Endodermal cell (in vitro differentiated cells): Measurements from ENCODE around the gene TNFRSF4. TPM values are rescaled to one million over a fixed set of nuclear protein-coding genes. Genes with fewer than 3 reads are reported as not detected.

ENCODE experiments used
- DNase-seq: peaks from one replicate; pipeline ENCODE4 v3.0.0-alpha.2; 2017
- H3K27ac ChIP-seq: 2 replicates; pipeline ENCODE4 v1.5.1; 2013; ENCODE audit warnings: mild to moderate bottlenecking, low read depth, low read length, moderate library complexity
- H3K27me3 ChIP-seq: 2 replicates; pipeline ENCODE4 v1.6.1; 2013; ENCODE audit warnings: mild to moderate bottlenecking, low read length, moderate library complexity; ENCODE audit not compliant: insufficient read depth, control insufficient read depth, poor library complexity, severe bottlenecking
- H3K36me3 ChIP-seq: 2 replicates; pipeline ENCODE4 v1.7.0; 2013; ENCODE audit warnings: mild to moderate bottlenecking, low read length, moderate library complexity; ENCODE audit not compliant: control insufficient read depth, insufficient read depth
- H3K4me1 ChIP-seq: one replicate; pipeline ENCODE4 v1.7.0; 2013; ENCODE audit warnings: low read length; ENCODE audit not compliant: control insufficient read depth, insufficient read depth
- H3K4me3 ChIP-seq: 2 replicates; pipeline ENCODE4 v1.5.1; 2013; ENCODE audit warnings: mild to moderate bottlenecking, low read length, moderate library complexity
- H3K9ac ChIP-seq: 2 replicates; pipeline ENCODE4 v1.6.1; 2013; ENCODE audit warnings: mild to moderate bottlenecking, low read length, moderate library complexity; ENCODE audit not compliant: poor library complexity, severe bottlenecking; ENCODE audit errors: extremely low read depth
- H3K9me3 ChIP-seq: 2 replicates; pipeline ENCODE4 v1.6.1; 2013; ENCODE audit warnings: mild to moderate bottlenecking, low read length, moderate library complexity; ENCODE audit not compliant: control insufficient read depth
- H3K27ac Mint-ChIP-seq: 2 replicates; pipeline ENCODE4 v1.8.0; 2020; ENCODE audit warnings: mixed read lengths
- H3K27me3 Mint-ChIP-seq: 2 replicates; pipeline ENCODE4 v1.8.0; 2021; ENCODE audit warnings: mild to moderate bottlenecking, mixed read lengths; ENCODE audit not compliant: insufficient read depth
- H3K36me3 Mint-ChIP-seq: 2 replicates; pipeline ENCODE4 v1.8.0; 2020; ENCODE audit warnings: low read depth, mixed read lengths
- H3K4me1 Mint-ChIP-seq: 2 replicates; pipeline ENCODE4 v1.8.0; 2020; ENCODE audit warnings: mixed read lengths
- H3K4me3 Mint-ChIP-seq: 2 replicates; pipeline ENCODE4 v1.8.0; 2020; ENCODE audit warnings: mild to moderate bottlenecking, moderate library complexity, mixed read lengths
- H3K9me3 Mint-ChIP-seq: 2 replicates; pipeline ENCODE4 v1.8.0; 2020; ENCODE audit warnings: mild to moderate bottlenecking, mixed read lengths
- WGBS, 2 experiments: methylation state at CpG; one replicate each; pipeline versions ENCODE4 v1.1.5 to v1.1.7; 2013; ENCODE audit warnings: missing lambda C conversion rate in 2 of 2, mixed read lengths in 1 of 2; ENCODE audit not compliant: insufficient coverage in 1 of 2, insufficient read length in 1 of 2; 5-methylcytosine and 5-hydroxymethylcytosine counted together
- total RNA-seq, 2 donors: library from RNA; stranded (reverse); fragmentation: NEBNext Ultra II Directional in 1 of 2; extraction: Animal tissue kit (Norgen Biotek cat#: 25700) in 1 of 2; gene quantifications; 2 replicates in 1 of 2; 3 replicates in 1 of 2; pipeline ENCODE4 v1.2.1, GENCODE V29; 2021
- TF ChIP-seq, protein P1 (sequence below): fragments of 200-600 bp; sonication (generic); conservative IDR thresholded peaks from 2 replicates; pipeline ENCODE4 v1.5.0; 2021; ENCODE audit warnings: antibody characterized with exemption, mild to moderate bottlenecking

Gene TNFRSF4
- total RNA-seq, 2 donors from 2014 or later, result 0.20 TPM; not detected in 1

DNA sequence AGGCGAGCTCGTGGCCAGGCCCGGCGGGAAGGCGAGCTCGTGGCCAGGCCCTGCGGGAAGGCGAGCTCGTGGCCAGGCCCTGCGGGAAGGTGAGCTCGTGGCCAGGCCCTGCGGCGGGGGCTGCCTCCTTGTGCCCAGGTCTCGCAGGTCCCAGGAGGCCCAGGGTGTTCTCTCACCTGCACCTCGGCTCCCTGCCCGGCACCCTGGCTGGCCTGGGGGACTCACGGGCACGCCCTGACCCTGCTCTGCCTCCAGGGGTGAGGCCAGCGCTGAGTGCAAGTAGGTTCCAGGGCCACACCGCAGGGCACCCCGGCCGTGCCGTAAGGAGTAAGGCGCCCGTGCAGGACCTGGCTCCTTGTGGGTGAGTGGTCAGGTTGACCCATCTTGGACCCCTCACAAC lies 13.4 kb upstream of the TNFRSF4 start:
- WGBS, 2 experiments, result 93 to 96% methylated on average over 10 to 25 of the region's 25 CpGs
- H3K9me3 ChIP-seq, result no peaks in the 10 kb centered on the region
- Mint-ChIP-seq H3K9me3 (no peaks in the 10 kb centered on the region), H3K4me3 (no peak overlapping the region), H3K27ac (no peak overlapping the region), H3K36me3 (peaks cover 46% of the 10 kb centered on the region), H3K4me1 (no peaks in the 10 kb centered on the region), H3K27me3 (no peaks in the 10 kb centered on the region)
- H3K4me1 ChIP-seq, result no peaks in the 10 kb centered on the region
- no peak overlapping the region for H3K4me3 ChIP-seq
- H3K27ac ChIP-seq, result no peak overlapping the region
- no peak overlapping the region for H3K9ac ChIP-seq
- DNase-seq, result no peak
- H3K27me3 ChIP-seq, result no peaks in the 10 kb centered on the region
- TF ChIP-seq, protein P1, sequence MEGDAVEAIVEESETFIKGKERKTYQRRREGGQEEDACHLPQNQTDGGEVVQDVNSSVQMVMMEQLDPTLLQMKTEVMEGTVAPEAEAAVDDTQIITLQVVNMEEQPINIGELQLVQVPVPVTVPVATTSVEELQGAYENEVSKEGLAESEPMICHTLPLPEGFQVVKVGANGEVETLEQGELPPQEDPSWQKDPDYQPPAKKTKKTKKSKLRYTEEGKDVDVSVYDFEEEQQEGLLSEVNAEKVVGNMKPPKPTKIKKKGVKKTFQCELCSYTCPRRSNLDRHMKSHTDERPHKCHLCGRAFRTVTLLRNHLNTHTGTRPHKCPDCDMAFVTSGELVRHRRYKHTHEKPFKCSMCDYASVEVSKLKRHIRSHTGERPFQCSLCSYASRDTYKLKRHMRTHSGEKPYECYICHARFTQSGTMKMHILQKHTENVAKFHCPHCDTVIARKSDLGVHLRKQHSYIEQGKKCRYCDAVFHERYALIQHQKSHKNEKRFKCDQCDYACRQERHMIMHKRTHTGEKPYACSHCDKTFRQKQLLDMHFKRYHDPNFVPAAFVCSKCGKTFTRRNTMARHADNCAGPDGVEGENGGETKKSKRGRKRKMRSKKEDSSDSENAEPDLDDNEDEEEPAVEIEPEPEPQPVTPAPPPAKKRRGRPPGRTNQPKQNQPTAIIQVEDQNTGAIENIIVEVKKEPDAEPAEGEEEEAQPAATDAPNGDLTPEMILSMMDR, result no peak
- peaks cover 29% of the 10 kb centered on the region for H3K36me3 ChIP-seq

DNA sequence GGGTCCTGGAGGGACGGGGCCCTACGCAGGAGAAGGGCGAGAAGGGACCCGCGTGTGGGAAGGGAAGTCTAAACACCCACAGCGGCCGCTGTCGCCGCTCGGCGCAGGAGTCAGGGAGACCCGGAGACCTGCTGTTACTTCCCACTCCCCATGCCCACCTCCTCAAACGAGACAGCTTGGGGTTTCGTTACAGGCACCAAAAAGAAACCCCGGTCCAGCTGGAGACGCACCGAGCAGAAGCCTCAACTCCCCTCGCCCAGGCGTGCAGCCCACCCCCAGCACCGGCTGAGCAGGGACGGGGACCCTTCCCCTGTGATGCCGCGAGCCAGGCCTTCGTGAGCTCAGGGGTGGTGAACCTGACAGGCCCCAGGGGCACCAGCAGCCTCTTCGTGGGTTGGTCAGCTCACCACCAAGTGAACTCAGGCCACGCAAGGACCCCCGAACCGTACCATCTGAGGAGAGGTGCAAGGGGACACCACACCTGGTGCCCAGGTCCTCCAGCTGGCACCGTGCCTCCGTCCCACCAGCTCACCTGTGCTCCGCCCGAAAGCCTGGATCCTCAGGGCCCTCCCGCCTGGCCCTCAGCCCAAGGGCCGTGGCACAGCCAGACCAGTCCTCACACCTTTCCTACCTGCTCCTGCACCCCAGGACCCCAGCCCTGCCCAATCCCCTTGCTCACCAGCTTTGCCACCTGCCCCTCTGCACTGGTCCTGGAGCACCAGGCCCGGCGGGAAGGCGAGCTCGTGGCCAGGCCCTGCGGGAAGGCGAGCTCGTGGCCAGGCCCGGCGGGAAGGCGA lies 12.8 kb upstream of the TNFRSF4 start:
- Histone ChIP-seq H3K27me3 (no peaks in the 10 kb centered on the region), H3K36me3 (peaks cover 32% of the 10 kb centered on the region), H3K4me3 (no peak overlapping the region), H3K9me3 (no peaks in the 10 kb centered on the region), H3K9ac (no peak overlapping the region), H3K4me1 (no peaks in the 10 kb centered on the region), H3K27ac (no peak overlapping the region)
- Mint-ChIP-seq H3K9me3 (no peaks in the 10 kb centered on the region), H3K4me3 (no peak overlapping the region), H3K27me3 (no peaks in the 10 kb centered on the region), H3K27ac (no peak overlapping the region), H3K4me1 (no peaks in the 10 kb centered on the region), H3K36me3 (peaks cover 48% of the 10 kb centered on the region)
- WGBS, 2 experiments, result 94 to 98% methylated on average over 16 to 44 of the region's 44 CpGs
- DNase-seq, result no peak
- TF ChIP-seq, protein P1, result no peak

GRCh38 chr1:1225913-1226312 lies 12.0 kb upstream of the TNFRSF4 start:
- Histone ChIP-seq H3K27ac (no peak overlapping the region), H3K9ac (no peak overlapping the region), H3K36me3 (peaks cover 39% of the 10 kb centered on the region), H3K4me1 (no peaks in the 10 kb centered on the region), H3K9me3 (no peaks in the 10 kb centered on the region), H3K4me3 (no peak overlapping the region), H3K27me3 (no peaks in the 10 kb centered on the region)
- Mint-ChIP-seq H3K36me3 (peaks cover 51% of the 10 kb centered on the region), H3K4me3 (no peak overlapping the region), H3K27ac (no peak overlapping the region), H3K4me1 (no peaks in the 10 kb centered on the region), H3K27me3 (no peaks in the 10 kb centered on the region), H3K9me3 (no peaks in the 10 kb centered on the region)
- DNase-seq, result no peak
- TF ChIP-seq, protein P1, result no peak
- 96 to 98% methylated on average over 16 to 18 of the region's 18 CpGs for WGBS, 2 experiments
